A673 (cell line): Measurements from ENCODE around the gene INHBE.

Source experiments
- EZH2 ChIP-seq: fragments of 200-600 bp; sonication (generic); IDR thresholded peaks from 2 replicates; pipeline ENCODE4 v1.6.1; 2017; ENCODE audit warnings: borderline replicate concordance, low read depth, mild to moderate bottlenecking, mixed read lengths, antibody characterized with exemption, low read length; ENCODE audit not compliant: poor library complexity, severe bottlenecking
- TF ChIP-seq, protein P1 (sequence below): fragments of 300-800, 200-600 bp; sonication (generic); conservative IDR thresholded peaks from 2 replicates; pipeline ENCODE4 v1.5.1; 2017; ENCODE audit warnings: low read depth, mild to moderate bottlenecking, antibody characterized with exemption, low read length, moderate library complexity, mixed read lengths

DNA sequence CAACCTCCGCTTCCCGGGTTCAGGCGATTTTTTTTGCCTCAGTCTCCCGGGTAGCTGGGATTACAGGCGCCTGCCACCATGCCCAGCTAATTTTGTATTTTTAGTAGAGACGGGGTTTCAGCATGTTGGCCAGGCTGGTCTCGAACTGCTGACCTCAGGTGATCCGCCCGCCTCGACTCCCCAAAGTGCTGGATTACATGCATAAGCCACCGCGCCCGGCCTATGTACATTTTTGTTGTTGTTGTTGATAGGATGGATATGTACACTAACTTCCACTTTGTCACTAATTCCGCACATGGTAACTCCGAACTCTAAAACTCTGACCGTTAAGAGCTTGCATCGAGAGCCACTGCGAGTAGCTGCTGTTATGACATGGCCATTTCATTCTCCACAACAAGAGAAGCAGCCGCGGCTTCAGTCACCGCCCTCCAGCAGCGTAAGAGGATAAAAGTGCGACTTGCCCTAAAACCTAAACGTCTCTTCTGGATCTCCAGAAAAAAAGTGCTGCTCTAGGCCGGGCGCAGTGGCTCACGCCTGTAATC, 32.0 kb downstream of the INHBE start:
- TF ChIP-seq, protein P1, sequence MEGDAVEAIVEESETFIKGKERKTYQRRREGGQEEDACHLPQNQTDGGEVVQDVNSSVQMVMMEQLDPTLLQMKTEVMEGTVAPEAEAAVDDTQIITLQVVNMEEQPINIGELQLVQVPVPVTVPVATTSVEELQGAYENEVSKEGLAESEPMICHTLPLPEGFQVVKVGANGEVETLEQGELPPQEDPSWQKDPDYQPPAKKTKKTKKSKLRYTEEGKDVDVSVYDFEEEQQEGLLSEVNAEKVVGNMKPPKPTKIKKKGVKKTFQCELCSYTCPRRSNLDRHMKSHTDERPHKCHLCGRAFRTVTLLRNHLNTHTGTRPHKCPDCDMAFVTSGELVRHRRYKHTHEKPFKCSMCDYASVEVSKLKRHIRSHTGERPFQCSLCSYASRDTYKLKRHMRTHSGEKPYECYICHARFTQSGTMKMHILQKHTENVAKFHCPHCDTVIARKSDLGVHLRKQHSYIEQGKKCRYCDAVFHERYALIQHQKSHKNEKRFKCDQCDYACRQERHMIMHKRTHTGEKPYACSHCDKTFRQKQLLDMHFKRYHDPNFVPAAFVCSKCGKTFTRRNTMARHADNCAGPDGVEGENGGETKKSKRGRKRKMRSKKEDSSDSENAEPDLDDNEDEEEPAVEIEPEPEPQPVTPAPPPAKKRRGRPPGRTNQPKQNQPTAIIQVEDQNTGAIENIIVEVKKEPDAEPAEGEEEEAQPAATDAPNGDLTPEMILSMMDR: no peak
- no peak for TF ChIP-seq EZH2
